ENCODE data around the gene BORCS6. TPM values are rescaled to one million over a fixed set of nuclear protein-coding genes. Genes with fewer than 3 reads are reported as not detected.
A peak's percentile ranks its signal among the peaks of the same experiment; 100 is the strongest.

Gene BORCS6
- total and polyA plus RNA-seq, 2 of the 13 experiments (the other 11 are each of a cell fraction or from before 2014, with no cell fraction given), result 2.0 to 5.1 TPM

DNA sequence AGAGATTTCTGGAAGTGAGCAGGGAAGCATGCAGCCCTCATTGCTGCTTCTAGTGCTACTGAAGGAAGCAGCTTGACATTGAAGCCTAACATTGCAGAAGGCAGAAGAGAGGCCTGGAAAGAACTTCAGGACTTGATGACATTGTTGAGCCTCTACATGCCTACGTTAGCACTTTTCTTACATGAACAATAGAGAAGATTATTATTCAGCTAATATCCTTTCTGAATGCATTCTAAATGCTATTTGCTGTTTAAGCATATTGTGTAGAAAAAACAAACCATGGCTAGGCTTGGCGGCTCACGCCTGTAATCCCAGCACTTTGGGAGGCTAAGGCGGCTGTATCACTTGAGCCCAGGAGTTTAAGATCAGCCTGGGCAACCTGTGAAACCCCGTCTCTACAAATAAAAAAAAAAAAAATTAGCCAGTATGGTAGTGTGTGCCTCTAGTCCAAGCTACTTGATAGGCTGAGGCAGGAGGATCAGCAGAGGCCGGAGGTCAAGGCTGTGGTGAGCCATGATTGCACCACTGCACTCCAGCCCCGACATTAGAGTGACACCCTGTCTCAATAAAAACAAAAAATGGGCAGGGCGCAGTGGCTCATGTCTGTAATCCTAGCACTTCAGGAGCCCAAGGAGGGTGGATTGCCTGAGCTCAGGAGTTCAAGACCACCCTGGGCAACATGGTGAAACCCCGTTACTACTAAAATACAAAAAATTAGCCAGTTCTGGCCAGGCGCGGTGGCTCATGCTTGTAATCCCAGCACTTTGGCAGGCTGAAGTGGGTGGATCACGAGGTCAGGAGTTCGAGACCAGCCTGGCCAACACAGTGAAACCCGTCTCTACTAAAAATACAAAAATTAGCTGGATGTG is 22.6 kb upstream of the BORCS6 start (continued):
- TF ChIP-seq ZNF792 (CRISPR knock-in tag; IDR thresholded peaks at IDR 0.05), result peak; percentile 55; the same call in 1 of the 2 replicates
- no peak for TF ChIP-seq ZNF329 (CRISPR knock-in tag; IDR thresholded peaks at IDR 0.05; ENCODE audit: low read depth)
- TF ChIP-seq, protein P1, sequence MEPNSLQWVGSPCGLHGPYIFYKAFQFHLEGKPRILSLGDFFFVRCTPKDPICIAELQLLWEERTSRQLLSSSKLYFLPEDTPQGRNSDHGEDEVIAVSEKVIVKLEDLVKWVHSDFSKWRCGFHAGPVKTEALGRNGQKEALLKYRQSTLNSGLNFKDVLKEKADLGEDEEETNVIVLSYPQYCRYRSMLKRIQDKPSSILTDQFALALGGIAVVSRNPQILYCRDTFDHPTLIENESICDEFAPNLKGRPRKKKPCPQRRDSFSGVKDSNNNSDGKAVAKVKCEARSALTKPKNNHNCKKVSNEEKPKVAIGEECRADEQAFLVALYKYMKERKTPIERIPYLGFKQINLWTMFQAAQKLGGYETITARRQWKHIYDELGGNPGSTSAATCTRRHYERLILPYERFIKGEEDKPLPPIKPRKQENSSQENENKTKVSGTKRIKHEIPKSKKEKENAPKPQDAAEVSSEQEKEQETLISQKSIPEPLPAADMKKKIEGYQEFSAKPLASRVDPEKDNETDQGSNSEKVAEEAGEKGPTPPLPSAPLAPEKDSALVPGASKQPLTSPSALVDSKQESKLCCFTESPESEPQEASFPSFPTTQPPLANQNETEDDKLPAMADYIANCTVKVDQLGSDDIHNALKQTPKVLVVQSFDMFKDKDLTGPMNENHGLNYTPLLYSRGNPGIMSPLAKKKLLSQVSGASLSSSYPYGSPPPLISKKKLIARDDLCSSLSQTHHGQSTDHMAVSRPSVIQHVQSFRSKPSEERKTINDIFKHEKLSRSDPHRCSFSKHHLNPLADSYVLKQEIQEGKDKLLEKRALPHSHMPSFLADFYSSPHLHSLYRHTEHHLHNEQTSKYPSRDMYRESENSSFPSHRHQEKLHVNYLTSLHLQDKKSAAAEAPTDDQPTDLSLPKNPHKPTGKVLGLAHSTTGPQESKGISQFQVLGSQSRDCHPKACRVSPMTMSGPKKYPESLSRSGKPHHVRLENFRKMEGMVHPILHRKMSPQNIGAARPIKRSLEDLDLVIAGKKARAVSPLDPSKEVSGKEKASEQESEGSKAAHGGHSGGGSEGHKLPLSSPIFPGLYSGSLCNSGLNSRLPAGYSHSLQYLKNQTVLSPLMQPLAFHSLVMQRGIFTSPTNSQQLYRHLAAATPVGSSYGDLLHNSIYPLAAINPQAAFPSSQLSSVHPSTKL (CRISPR knock-in tag; IDR thresholded peaks at IDR 0.05), result peak; percentile 87
- TF ChIP-seq, protein P2, sequence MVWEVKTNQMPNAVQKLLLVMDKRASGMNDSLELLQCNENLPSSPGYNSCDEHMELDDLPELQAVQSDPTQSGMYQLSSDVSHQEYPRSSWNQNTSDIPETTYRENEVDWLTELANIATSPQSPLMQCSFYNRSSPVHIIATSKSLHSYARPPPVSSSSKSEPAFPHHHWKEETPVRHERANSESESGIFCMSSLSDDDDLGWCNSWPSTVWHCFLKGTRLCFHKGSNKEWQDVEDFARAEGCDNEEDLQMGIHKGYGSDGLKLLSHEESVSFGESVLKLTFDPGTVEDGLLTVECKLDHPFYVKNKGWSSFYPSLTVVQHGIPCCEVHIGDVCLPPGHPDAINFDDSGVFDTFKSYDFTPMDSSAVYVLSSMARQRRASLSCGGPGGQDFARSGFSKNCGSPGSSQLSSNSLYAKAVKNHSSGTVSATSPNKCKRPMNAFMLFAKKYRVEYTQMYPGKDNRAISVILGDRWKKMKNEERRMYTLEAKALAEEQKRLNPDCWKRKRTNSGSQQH (CRISPR knock-in tag; IDR thresholded peaks at IDR 0.05; ENCODE audit: low read depth), result no peak
- no peak for TF ChIP-seq AKAP8 (CRISPR knock-in tag; IDR thresholded peaks at IDR 0.05)
- TF ChIP-seq ESRRA (CRISPR knock-in tag; IDR thresholded peaks at IDR 0.05; ENCODE audit: low read depth), result 0 out of 2 replicates have a peak, but pooled peaks have one; percentile 49
- TF ChIP-seq ZBTB21 (CRISPR knock-in tag; IDR thresholded peaks at IDR 0.05), result no peak
- no peak for TF ChIP-seq ATF1 (CRISPR knock-in tag; IDR thresholded peaks at IDR 0.05)
- TF ChIP-seq ZNF24 (IDR thresholded peaks at IDR 0.05), result no peak
- TF ChIP-seq ZNF777 (CRISPR knock-in tag; IDR thresholded peaks at IDR 0.05), result no peak
- TF ChIP-seq ZNF121 (CRISPR knock-in tag; IDR thresholded peaks at IDR 0.05), result 0 out of 2 replicates have a peak, but pooled peaks have one; percentile 8
- TF ChIP-seq ZNF580 (CRISPR knock-in tag; IDR thresholded peaks at IDR 0.05; ENCODE audit: borderline replicate concordance, low read depth), result peak; percentile 85; the same call in 1 of the 2 replicates
- no peak for TF ChIP-seq ZNF407 (CRISPR knock-in tag; IDR thresholded peaks at IDR 0.05; ENCODE audit: not compliant biosample characterization)
- TF ChIP-seq ZNF552 (CRISPR knock-in tag; IDR thresholded peaks at IDR 0.05; ENCODE audit: borderline replicate concordance), result no peak
- TF ChIP-seq ARHGAP35 (CRISPR knock-in tag; IDR thresholded peaks at IDR 0.05; ENCODE audit: borderline replicate concordance), result no peak

All from HepG2 (cell line).